T-helper 1 cell treated with Interleukin-12 subunit alpha and Interleukin-12 subunit beta and Interleukin-4 antibody, amounts not matched to agents 30 μg/mL and 1 μg/mL, for 36 hours (primary cell): ENCODE measurements around the gene CCDC57.

Experiments used
- H3K27ac Mint-ChIP-seq: one replicate; pipeline ENCODE4 v1.8.0; 2021; ENCODE audit warnings: mild to moderate bottlenecking, mixed read lengths
- H3K27me3 Mint-ChIP-seq: one replicate; pipeline ENCODE4 v1.8.0; 2021; ENCODE audit warnings: low read depth, mixed read lengths
- H3K36me3 Mint-ChIP-seq: one replicate; pipeline ENCODE4 v1.8.0; 2021; ENCODE audit warnings: low read depth, mixed read lengths
- H3K4me1 Mint-ChIP-seq: one replicate; pipeline ENCODE4 v1.8.0; 2021; ENCODE audit warnings: low read depth, mixed read lengths
- H3K4me3 Mint-ChIP-seq: one replicate; pipeline ENCODE4 v1.8.0; 2021; ENCODE audit warnings: mild to moderate bottlenecking, moderate library complexity, mixed read lengths
- H3K9me3 Mint-ChIP-seq: one replicate; pipeline ENCODE4 v1.8.0; 2021; ENCODE audit warnings: mixed read lengths

Gene CCDC57

DNA sequence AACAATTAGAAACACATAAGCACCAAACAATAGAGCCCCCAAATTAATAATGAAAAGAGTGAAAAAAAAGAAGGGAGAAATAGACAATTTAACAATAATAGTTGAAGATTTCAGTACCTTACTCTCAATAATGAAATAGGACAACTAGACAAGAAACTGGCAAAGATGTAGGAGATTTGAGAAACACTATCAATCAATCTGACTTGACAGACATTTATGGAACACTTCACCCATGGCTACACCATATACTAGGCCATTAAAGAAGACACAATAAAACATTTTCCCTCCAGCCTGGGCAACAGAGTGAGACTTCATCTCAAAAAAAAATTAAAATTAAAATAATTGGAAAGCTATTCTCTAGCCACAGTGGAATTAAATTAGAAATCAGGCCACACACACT, 142.0 kb downstream of the CCDC57 start:
- H3K27ac Mint-ChIP-seq, result no peak overlapping the region
- no peak overlapping the region for H3K4me3 Mint-ChIP-seq
- peaks cover 5% of the 10 kb centered on the region for H3K27me3 Mint-ChIP-seq
- H3K9me3 Mint-ChIP-seq, result no peaks in the 10 kb centered on the region
- H3K4me1 Mint-ChIP-seq, result peaks cover 4% of the 10 kb centered on the region
- peaks cover 1% of the 10 kb centered on the region for H3K36me3 Mint-ChIP-seq

DNA sequence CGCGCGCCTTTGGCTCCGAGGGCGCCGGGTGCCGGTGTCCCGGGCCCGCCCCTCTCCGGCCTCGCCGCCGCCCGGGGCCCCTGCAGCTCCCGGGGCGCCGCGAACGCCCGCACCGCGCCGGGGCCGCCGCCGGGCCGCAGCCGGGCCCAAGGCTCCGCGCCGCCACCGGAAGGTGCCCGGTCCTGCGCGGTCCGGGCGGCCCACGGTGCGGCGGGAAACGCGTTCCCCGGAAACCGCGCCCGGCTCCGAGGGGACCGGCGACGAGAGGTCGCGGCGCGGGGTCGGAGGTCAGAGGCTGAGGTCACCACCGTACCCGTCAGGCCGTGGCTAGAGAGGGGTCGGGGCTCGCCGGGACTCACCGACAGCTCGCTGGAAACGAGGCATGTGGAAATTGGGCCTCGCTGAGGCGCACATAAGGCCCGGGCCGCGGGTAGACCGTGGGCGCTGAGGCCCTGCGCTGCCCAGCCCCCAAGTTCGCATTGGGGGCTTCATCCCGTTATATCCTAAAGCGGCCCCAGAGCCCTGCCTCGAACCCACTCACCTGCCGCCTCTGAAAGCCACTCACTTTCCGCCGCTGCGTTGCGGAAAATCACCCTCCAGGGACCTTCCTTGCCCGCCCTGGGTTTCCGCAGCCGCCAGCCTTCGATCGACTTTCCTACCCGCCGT, 146.9 kb downstream of the CCDC57 start, which contains the start of gene DUS1L:
DUS1L (minus strand) TSS at position 167 of the 666 bp plus-strand sequence. CDS start 745 bp downstream, outside the sequence.
- H3K36me3 Mint-ChIP-seq, result peaks cover 1% of the 10 kb centered on the region

DNA sequence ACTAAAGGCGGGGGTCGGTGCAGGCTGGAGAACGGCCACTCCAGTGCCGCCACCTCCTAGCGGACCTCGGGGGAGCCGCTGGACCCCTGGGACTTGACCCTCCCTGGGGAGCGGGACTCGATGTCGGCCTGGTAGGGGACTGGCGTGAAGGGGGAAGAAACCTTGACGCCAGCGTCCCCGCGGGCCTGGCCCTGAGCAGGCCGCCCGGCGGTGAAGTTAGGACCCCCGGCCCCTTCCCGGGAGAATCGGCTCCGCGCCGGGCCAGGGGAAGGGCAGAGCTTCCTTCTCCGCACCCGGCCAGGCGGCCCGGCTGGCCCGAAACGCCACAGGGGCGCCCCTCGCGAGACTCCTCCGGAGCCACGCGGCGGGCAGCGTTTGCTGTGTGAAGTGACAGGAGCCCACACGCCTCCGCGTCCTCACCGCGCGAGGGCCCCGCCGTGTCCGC, 147.4 kb downstream of the CCDC57 start:
- no peak overlapping the region for H3K27ac Mint-ChIP-seq
- H3K9me3 Mint-ChIP-seq, result no peaks in the 10 kb centered on the region
- H3K4me3 Mint-ChIP-seq, result peak overlapping the region; percentile 61
- H3K36me3 Mint-ChIP-seq, result peaks cover 1% of the 10 kb centered on the region
- H3K4me1 Mint-ChIP-seq, result peaks cover 6% of the 10 kb centered on the region
- H3K27me3 Mint-ChIP-seq, result no peaks in the 10 kb centered on the region

More for the DNA sequence above, 146.9 kb downstream of the CCDC57 start, which contains the start of gene DUS1L:
- Mint-ChIP-seq H3K27ac (peak within 1 kb of the TSS; percentile 81), H3K4me1 (peaks cover 6% of the 10 kb centered on the region), H3K4me3 (peak within 1 kb of the TSS; percentile 87), H3K27me3 (no peaks in the 10 kb centered on the region), H3K9me3 (no peaks in the 10 kb centered on the region)

DNA sequence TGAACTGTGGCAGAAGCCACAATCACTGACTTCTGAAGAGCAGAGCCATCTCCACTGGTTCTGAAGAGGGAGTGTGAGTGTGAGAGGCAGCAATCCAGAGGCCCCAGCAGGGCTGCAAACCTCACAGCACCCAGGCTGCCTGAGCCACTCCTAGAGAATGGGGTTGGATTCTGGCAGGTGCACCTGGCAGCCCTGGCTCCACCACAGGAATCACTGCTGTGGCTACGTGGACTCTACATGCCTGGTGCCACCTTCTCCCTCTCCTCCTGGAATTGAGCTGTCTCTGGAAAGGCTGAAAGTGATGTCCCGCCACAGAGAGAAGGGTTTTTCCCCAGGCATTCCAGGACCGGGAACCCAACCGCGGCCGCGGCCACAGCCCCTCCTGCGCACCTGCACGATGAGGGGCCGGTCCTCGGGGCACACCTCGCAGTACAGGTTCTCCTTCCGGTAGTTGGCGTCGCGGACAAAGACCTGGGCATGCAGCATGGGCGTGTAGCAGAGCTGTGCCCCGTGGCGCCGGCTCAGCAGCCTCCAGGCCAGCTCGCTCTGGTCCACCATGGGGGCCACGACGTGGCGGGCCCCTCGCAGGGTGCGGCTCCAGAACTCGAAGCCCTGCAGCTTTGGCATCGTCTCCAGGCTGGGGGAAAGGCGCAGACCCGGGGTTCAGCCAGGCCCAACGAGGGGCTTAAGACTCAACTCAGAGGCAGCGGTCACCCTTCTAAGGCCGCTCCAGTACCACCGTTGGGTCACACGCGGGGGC, 148.0 kb downstream of the CCDC57 start:
- Mint-ChIP-seq H3K4me3 (peak overlapping the region; percentile 61), H3K36me3 (peaks cover 1% of the 10 kb centered on the region), H3K27ac (peak overlapping the region; percentile 20), H3K4me1 (peaks cover 6% of the 10 kb centered on the region), H3K9me3 (no peaks in the 10 kb centered on the region), H3K27me3 (no peaks in the 10 kb centered on the region)

- Mint-ChIP-seq H3K4me3 (peak overlapping the region; percentile 61), H3K27me3 (no peaks in the 10 kb centered on the region), H3K9me3 (no peaks in the 10 kb centered on the region), H3K27ac (peak overlapping the region; percentile 20), H3K36me3 (peaks cover 1% of the 10 kb centered on the region), H3K4me1 (peaks cover 6% of the 10 kb centered on the region)
These were observed 148.9 kb downstream of the CCDC57 start for GRCh38 chr17:82063424-82064415.

DNA sequence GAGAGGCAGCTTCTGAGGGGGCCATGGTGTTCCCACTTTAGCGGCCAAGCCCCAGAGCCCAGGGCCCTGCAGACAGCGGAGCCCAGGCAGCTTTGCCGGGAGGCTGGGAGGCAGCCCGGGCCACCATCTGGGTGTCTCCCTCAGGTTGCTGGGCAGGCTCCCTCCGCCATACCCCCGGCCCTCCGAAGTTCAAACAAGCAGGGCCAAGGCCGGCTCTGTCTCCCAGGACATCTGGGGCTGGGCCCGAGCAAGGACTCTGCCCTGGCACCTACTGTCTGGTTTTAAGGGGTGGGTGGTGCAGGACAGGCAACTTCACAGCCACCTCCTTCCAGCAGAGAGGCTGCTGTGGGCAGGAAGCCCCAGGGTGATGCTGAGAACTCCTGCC, 149.7 kb downstream of the CCDC57 start:
- Mint-ChIP-seq H3K27ac (no peak overlapping the region), H3K4me3 (no peak overlapping the region), H3K9me3 (no peaks in the 10 kb centered on the region)

GRCh38 chr17:82062076-82062983, 150.3 kb downstream of the CCDC57 start:
- Mint-ChIP-seq H3K27me3 (no peaks in the 10 kb centered on the region), H3K4me3 (no peak overlapping the region), H3K36me3 (peaks cover 5% of the 10 kb centered on the region), H3K4me1 (peaks cover 6% of the 10 kb centered on the region), H3K27ac (no peak overlapping the region), H3K9me3 (no peaks in the 10 kb centered on the region)

More for the DNA sequence above, 149.7 kb downstream of the CCDC57 start:
- peaks cover 2% of the 10 kb centered on the region for H3K36me3 Mint-ChIP-seq
- H3K27me3 Mint-ChIP-seq, result no peaks in the 10 kb centered on the region
- H3K4me1 Mint-ChIP-seq, result peaks cover 6% of the 10 kb centered on the region

DNA sequence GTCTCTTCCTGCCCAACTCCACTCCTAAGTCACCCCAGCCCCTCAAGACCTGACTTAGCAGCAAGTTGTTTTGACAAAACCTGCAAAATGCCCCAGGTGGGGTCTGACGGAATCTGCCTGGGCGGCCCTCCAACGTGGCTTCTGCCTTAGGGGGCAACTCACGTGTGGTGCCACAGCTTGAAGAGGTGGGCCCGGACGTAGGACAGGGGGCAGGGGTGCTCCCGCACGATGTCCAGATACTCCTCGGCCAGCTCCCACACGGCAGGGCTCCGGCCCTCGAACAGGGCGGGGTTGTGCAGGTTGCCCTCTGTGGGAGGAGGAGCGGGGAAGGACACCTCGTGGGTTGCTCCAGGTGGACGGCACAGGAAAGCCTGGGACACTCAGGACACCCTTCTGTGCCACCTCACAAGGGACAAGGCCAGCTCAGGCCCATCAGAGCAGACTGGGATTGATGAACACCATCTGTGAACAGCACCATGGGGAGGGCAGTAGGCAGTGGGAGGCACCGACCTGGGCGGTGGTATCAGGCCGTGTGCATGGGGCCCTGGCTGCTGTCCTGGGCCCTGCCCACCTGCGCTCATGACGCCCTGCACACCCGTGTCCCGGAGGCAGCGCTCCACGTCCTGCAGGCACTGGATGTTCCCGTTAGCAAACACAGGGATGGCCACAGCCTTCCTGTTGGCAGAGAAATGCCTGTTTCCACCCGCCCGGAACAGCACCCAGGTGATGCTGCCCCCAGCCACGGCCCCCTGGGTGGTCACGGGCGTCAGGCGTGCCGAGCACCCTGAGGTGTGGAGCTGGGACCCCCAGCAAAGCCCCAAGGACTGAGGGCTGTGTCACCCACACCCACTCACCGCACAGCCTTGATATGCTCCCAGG, 151.4 kb downstream of the CCDC57 start:
- Mint-ChIP-seq H3K4me3 (no peak overlapping the region), H3K36me3 (peaks cover 5% of the 10 kb centered on the region), H3K4me1 (peaks cover 5% of the 10 kb centered on the region), H3K27ac (no peak overlapping the region), H3K27me3 (no peaks in the 10 kb centered on the region), H3K9me3 (no peaks in the 10 kb centered on the region)

GRCh38 chr17:82060614-82061013, 152.0 kb downstream of the CCDC57 start:
- Mint-ChIP-seq H3K4me3 (no peak overlapping the region), H3K27ac (no peak overlapping the region), H3K27me3 (no peaks in the 10 kb centered on the region), H3K4me1 (peaks cover 3% of the 10 kb centered on the region), H3K9me3 (no peaks in the 10 kb centered on the region), H3K36me3 (peaks cover 3% of the 10 kb centered on the region)

- Mint-ChIP-seq H3K36me3 (peaks cover 3% of the 10 kb centered on the region), H3K27ac (no peak overlapping the region), H3K4me3 (no peak overlapping the region), H3K4me1 (peaks cover 3% of the 10 kb centered on the region), H3K9me3 (no peaks in the 10 kb centered on the region), H3K27me3 (no peaks in the 10 kb centered on the region)
These were observed 152.7 kb downstream of the CCDC57 start for GRCh38 chr17:82060001-82060380.

DNA sequence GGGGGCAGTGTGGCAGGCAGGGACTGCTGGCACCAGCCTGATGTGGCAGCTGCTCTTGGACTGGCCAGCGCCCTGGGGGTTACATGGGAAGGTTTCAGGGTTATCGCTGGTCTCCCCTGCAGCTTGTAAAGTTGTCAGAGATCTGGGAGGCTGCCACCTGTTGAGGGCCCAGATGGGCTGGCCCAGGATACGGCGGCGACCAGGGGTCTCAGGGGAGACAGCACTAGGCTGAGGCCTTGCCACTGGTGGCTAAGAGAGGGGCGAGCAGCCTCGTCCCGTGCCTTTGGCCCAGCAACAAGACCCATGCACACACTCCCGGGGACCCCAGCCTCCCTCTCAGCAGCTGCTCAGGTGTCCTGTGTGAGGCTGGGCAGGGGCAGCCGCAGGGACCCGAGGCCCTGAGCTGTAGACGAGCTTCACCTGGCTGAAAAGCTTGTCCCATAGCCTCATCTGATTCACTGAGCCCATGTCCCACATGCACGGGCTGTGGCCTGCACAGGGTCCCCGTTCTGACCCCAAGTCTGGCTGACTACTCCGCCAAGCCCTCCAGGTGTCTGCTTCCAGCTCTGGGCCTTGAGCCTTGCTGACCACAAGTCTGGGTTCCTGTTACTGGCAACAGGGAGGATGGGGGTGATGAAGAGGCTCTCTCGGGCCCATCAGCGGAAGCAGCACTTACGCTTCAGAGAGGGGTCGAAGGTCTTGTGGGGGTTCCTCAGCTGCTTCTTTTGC, 153.2 kb downstream of the CCDC57 start:
- Mint-ChIP-seq H3K9me3 (no peaks in the 10 kb centered on the region), H3K27me3 (no peaks in the 10 kb centered on the region), H3K4me3 (no peak overlapping the region), H3K27ac (no peak overlapping the region), H3K4me1 (peaks cover 3% of the 10 kb centered on the region), H3K36me3 (peaks cover 3% of the 10 kb centered on the region)

DNA sequence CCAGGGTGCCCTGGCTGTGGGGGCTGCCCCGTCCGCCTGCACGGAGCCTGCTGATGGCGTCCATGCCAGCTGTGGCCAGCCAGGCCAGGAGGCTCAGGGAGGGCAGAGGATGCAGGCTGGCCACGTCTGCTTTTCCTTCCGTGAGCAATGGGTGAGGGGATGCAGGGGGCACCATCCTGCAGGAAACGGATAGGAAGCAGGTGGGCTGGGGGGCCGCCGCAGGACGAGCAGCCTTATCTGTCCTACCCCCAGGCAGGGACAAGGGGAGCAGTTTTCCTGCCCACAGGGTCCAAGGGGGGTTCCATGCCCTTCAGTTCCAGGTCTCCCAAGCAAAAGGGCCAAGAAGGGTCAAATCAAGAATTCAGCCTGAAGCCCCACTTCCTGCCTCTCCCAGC, 153.8 kb downstream of the CCDC57 start:
- no peaks in the 10 kb centered on the region for H3K9me3 Mint-ChIP-seq
- no peaks in the 10 kb centered on the region for H3K27me3 Mint-ChIP-seq
- no peaks in the 10 kb centered on the region for H3K4me1 Mint-ChIP-seq
- H3K36me3 Mint-ChIP-seq, result peaks cover 3% of the 10 kb centered on the region
- H3K4me3 Mint-ChIP-seq, result no peak overlapping the region
- H3K27ac Mint-ChIP-seq, result no peak overlapping the region
